Measurements from ENCODE around the gene PTGDR. TPM values are rescaled to one million over a fixed set of nuclear protein-coding genes. Genes with fewer than 3 reads are reported as not detected.

The PTGDR gene
- total and polyA plus RNA-seq, 2 of the 8 experiments (the other 6 are each of a cell fraction or from before 2014, with no cell fraction given) = 0.22 to 0.83 TPM

GRCh38 chr14:52272375-52272774, 4.9 kb downstream of the PTGDR start:
- Histone ChIP-seq H3K27ac (ENCODE audit: low read depth, low read length) (no peak overlapping the region), H2BK5ac (ENCODE audit: low read depth, low read length) (no peak overlapping the region), H3K27me3 (replicated peaks in 1 of 4; ENCODE audit: control insufficient read depth in 3 of 4, extremely low read depth in 1 of 4, insufficient read depth in 3 of 4, low read length in 3 of 4) (peaks cover 17 to 30% (median 27%) of the 10 kb centered on the region in 4 experiments), H3K14ac (ENCODE audit: insufficient read length) (no peak overlapping the region), H2BK12ac (ENCODE audit: low read depth, low read length) (no peak overlapping the region), H3K23ac (ENCODE audit: insufficient read length) (no peak overlapping the region), H3K4ac (replicated peaks; ENCODE audit: insufficient read length, low read depth, low read length) (no peak overlapping the region), H4K20me1 (replicated peaks in 1 of 2; ENCODE audit: control insufficient read depth in 1 of 2, insufficient read depth in 2 of 2, low read length in 2 of 2) (no peaks in the 10 kb centered on the region), H3K9me3 (ENCODE audit: insufficient read depth in 2 of 2, low read depth in 1 of 2, low read length in 1 of 2) (no peaks in the 10 kb centered on the region), H2BK120ac (replicated peaks; ENCODE audit: low read depth, low read length) (no peak overlapping the region), H3K79me1 (ENCODE audit: low read depth, low read length) (no peaks in the 10 kb centered on the region), H3K9ac (replicated peaks in 1 of 4; ENCODE audit: extremely low read depth in 1 of 4, low read depth in 3 of 4, low read length in 3 of 4) (no peak overlapping the region), H3K79me2 (ENCODE audit: control insufficient read depth in 1 of 2, insufficient read depth in 2 of 2, low read length in 2 of 2) (no peaks in the 10 kb centered on the region), H2BK15ac (ENCODE audit: low read length) (no peak overlapping the region), H3K36me3 (ENCODE audit: control insufficient read depth in 2 of 4, insufficient read depth in 4 of 4, low read length in 3 of 4) (no peaks in the 10 kb centered on the region), H3K4me1 (replicated peaks in 1 of 4; ENCODE audit: control insufficient read depth in 3 of 4, insufficient read depth in 4 of 4, low read length in 3 of 4) (peaks cover 3 to 10% (median 4%) of the 10 kb centered on the region in 4 experiments; a peak in 6 of 7 replicates), H2BK20ac (ENCODE audit: low read length) (no peak overlapping the region), H4K91ac (replicated peaks; ENCODE audit: insufficient read length, low read length) (no peak overlapping the region), H3K4me2 (ENCODE audit: insufficient read depth in 1 of 2, low read depth in 2 of 2, low read length in 2 of 2) (no peak overlapping the region), H2AK5ac (ENCODE audit: low read depth, low read length) (no peak overlapping the region), H3K4me3 (ENCODE audit: extremely low read depth in 1 of 4, insufficient read depth in 2 of 4, low read depth in 3 of 4, low read length in 4 of 4) (no peak overlapping the region), H3K23me2 (ENCODE audit: low read depth, low read length) (peaks cover 15% of the 10 kb centered on the region; the same call in 1 of the 2 replicates), H4K5ac (ENCODE audit: insufficient read length, low read depth, low read length) (no peak overlapping the region), H3K18ac (ENCODE audit: extremely low read depth, low read length) (no peak overlapping the region), H4K8ac (ENCODE audit: extremely low read depth, insufficient read depth, low read length) (no peak overlapping the region), H3K56ac (replicated peaks; ENCODE audit: insufficient read length, low read depth, low read length) (no peak overlapping the region), H2AFZ (ENCODE audit: low read length) (no peak overlapping the region)
- WGBS, 2 experiments (ENCODE audit: extremely low coverage in 1 of 2, insufficient coverage in 1 of 2, insufficient read length in 1 of 2, insufficient replicate concordance in 2 of 2, low coverage in 1 of 2, low lambda C conversion rate in 2 of 2, missing lambda C conversion rate in 1 of 2) = 50% methylated on average over 3 of the region's 3 CpGs; no CpG with 5 or more reads in 1 of the 2 experiments
- POLR2A ChIA-PET (ENCODE audit: partially characterized antibody) = no interaction called here
- no peak for TF ChIP-seq FOSL1 (IDR thresholded peaks at IDR 0.05; ENCODE audit: insufficient read depth, low read depth, low read length)
- TF ChIP-seq RAD21 (IDR thresholded peaks at IDR 0.05 in 1 of 2, conservative IDR thresholded peaks at IDR 0.05 in 1 of 2; ENCODE audit: low read depth in 2 of 2, low read length in 2 of 2) = peak; percentile 73 to 75
- TF ChIP-seq CTCF (IDR thresholded peaks at IDR 0.05; ENCODE audit: control extremely low read depth in 1 of 3, insufficient read depth in 1 of 3, low read depth in 1 of 3, low read length in 3 of 3) = peak; percentile 11 to 85 (median 59)
- CTCF ChIA-PET (ENCODE audit: partially characterized antibody) = interaction anchor here (0.6 to 3.3 kb wide), 19 partner anchors 9 to 541 kb away, joined by 3 to 20 read pairs (median 3); no protein-coding TSS in a partner anchor
- FAIRE-seq (peak; percentile 70), DNase-seq (ENCODE audit: low read depth in 1 of 2, low spot score in 2 of 2) (peak in 1 of 2 experiments; percentile 50)

All from H1 (cell line).